ENCODE results near the gene PDX1. TPM values are rescaled to one million over a fixed set of nuclear protein-coding genes. Genes with fewer than 3 reads are reported as not detected.
"Not testable (repeated sequence)": the region's sequence is repeated elsewhere in the genome, so short reads cannot be mapped to it uniquely, and the experiment has no call there.

PDX1 gene
- polyA plus RNA-seq, 1 donor = not detected

DNA sequence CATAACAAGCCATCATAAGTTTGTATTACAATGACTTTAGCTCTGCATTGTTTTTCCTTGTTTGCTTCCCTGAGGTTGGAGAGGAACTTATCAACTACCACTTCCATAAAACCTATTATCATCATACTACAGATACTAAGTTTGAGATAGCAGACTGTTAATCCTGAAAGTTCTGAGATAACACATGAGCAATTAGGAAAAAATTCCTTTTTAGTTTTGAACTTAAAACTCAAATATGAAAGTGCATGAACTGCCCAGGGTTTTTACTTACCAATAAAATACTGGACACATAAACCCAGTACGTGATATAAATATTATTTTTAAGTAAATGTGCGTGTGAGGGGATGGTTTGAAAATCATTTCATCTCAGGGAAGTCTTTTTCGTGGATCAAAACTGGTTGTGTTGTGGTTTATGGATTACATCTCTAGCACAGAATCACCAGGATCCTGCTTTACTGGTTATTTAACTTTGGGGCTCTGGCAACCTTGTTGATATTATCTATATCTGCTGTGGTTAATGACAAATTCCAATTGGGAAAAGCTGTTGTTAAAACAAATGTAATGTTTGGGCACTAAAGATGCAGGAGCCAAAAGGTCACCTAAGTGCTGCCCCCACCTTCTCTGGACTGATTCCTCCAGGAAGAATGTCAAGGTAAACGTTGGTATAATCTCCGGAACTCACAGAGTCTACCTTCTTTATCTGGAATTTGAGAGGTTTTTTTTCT, 36.9 kb downstream of the PDX1 start:
- no peak for DNase-seq

DNA sequence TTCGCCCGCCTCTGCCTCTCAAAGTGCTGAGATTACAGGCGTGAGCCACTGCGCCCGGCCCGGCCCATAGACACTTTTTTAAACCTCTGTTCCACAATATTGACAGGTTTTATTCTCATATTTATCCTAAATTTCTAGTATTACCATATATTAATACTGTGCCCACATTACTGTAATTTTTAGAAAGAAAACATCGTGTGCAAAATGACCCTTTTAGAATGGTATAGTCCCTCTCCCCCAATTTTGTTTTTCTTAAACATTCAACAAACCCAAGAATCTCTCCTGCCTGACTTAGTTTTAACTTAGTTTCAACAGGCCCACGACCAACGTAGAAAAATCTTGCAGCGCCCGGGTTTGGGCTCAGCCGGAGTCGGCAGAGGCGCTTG, 40.2 kb downstream of the PDX1 start:
- DNase-seq = no peak

DNA sequence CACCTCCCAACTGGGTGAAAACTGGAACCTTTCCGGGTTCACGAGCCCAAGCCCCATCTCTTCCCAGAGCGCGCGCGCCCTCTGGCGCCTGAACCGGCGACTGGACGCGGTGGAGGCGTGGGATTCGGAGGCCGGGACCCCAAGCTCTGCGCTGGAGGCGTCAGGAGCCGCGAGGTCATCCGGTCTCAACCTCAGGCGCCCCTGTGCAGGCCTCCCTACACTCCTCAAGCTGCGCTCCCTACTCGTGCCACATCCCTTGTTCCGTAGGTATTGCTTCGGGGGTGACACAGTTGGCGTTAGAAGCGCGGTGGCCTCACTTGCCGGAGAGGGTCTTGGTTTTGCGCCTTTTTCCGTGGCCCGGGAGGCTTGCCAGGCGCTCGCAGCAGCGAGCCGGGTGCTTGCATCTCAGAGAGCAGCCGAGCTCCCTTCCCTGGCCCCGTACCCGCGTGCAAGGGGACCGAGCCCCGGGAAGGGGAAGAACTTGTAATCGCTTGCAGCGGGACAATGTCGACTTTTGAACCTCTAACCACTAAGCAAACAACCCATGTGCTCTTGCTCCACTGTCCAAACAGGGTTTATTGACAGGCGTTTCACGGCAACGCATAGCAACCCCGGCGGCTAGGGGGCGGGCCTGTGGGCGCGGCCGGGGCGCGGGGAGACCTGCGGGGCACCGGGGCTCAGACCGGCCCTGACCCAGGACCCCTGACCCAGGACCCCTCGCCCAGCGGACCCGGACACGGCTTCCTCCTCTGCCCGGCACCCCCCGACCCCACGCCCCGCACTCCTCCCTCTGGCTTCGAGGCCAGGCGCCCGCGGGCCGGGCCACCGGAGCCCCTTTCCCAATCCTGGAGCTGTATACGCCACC, 40.8 kb downstream of the PDX1 start:
- DNase-seq = no peak

- DNase-seq = no peak
These were observed 41.7 kb downstream of the PDX1 start for GRCh38 chr13:27961227-27962085.

GRCh38 chr13:27962128-27962841, 42.5 kb downstream of the PDX1 start:
- no peak for DNase-seq

DNA sequence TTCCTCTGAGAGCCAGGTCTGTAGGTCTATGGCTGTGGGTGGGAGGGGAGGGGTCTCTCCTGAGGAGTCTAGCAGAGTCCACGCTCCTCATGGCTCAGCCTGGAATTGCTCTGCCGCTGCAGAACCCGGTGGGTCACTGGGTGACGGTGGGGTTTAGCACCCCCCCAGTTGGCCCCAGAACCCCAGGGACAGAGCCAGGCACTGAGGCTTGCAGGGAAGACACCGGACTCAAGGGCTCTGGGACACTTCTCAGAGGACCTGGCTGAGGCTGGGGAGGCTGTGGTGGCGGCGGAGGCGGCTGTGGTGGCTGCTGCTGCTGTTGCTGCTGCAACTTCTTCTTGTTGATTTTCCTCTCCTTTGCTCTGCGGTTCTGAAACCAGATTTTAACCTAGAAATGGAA, 43.2 kb downstream of the PDX1 start:
- no peak for DNase-seq

- DNase-seq = no peak
These were observed 43.7 kb downstream of the PDX1 start for GRCh38 chr13:27963491-27963890.

GRCh38 chr13:27964206-27964605, 44.4 kb downstream of the PDX1 start:
- DNase-seq = not testable (repeated sequence)

DNA sequence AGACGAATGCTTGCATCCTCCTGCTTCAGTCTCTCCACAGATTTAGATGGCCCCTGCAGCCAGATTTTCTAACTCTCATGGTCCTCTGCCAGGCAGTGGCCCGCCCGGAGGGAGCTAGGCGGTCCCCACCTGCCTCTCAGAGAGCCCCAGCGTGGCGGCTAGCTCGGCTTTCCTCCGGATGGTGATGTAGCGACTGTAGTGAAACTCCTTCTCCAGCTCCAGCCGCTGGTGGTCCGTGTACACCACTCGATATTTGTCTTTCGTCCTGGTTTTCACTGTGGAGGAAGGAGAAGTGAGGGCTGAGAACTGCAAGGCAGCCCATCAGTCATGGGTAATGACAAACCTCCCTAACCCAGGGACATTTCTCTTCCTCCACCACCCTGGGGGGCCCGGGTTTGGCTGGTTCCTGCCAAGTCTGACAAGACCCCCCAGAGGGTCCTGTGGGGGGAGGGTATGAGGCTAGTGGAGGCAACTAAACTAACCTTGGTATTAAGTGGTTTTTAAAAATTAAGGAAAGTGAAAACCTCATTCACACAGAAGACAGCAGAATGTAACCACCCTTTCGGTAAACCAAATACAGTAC, 45.0 kb downstream of the PDX1 start:
- DNase-seq = no peak

DNA sequence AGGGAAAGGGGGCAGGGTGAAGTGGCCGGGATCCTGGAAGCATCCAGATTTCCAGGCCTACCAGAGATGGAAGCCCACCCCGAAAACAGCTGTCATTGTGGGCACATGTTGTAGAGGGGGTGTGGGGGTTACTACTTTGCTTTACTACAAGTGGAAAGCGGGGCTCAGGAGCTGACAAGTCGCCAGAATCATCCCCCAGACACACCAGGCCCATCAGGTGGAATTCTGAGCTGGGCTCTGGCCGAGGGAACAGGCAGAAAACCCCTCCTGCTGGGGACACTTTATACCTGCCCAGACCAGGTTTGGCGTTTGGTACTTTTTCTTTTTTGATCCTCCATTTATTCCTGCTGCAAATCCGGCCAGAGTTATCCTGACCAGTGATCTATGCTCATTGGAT, 45.5 kb downstream of the PDX1 start:
- DNase-seq = no peak

- DNase-seq = no peak
These were observed 46.2 kb downstream of the PDX1 start for GRCh38 chr13:27965740-27966640.

- no peak for DNase-seq
These were observed 46.9 kb downstream of the PDX1 start for GRCh38 chr13:27966641-27967202.

- DNase-seq = no peak
These were observed 47.5 kb downstream of the PDX1 start for GRCh38 chr13:27967203-27967735.

GRCh38 chr13:27967736-27968315, 48.0 kb downstream of the PDX1 start:
- no peak for DNase-seq

DNA sequence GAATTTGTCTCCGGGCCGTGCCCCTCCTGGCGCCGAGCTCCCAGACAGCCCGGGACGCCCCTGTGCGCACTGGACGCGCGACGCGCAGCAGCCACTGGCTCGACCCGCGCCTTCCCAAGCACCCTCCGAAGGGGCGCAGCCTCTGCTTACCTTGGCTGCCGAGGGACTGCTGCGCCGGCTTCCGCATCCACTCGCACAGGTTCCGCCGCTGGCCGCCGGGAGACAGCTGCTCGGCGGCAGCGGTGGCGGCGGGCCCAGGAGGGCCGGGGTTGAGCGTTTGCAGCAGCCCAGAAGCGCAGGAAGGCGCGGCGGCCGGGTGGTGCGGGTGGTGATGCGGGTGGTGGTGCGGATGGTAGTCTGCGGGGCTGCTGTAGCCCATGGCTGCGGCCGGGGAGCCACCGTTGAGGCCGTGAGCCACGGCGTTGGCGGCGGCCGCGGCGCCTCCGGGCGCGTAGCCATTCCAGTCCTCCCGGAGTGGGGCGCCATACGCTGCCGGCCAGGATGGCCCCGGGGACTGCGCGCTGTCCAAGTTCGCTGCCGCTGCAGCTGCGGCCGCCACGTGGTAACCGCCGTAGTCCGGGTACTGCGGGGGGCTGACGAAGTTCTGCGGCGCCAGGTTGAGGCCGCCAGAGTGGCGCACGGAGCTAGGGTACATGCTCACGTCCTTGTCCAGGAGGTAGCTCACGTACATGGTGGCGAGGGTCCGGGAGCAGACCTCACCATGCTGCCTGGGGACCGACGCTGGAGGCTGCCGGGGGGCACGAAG, 48.7 kb downstream of the PDX1 start:
- no peak for DNase-seq

- no peak for DNase-seq
These were observed 49.5 kb downstream of the PDX1 start, which contains the start of gene CDX2 for GRCh38 chr13:27969082-27969865. CDX2 (minus strand) TSS chr13:27969315; CDS start chr13:27969006, 309 bp downstream.

DNA sequence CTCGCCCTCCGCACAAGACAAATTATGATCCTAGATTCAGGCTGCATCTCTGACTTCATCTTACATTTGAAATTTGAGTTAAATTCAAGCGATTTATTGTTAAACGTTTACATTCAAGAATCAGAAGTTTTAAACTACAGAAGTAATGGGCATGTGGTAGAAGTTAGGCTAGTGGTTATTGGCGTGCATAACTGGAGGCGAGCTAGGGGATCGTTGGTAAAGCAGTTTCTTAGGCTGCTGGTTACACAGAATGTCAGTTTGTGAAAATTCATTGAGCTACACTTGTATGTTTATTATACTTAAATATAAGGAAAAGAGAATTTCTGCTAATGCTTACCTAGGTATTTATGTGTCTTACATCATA, 50.0 kb downstream of the PDX1 start:
- DNase-seq = no peak

Measured in hindlimb muscle (tissue), 1 donor.